Muscle of back (tissue), 13 donors: ENCODE results near the gene FGF9. TPM values are rescaled to one million over a fixed set of nuclear protein-coding genes. Genes with fewer than 3 reads are reported as not detected.

Source experiments
- DNase-seq, 3 donors: peaks; one replicate each; pipeline versions ENCODE4 v3.0.0 to v3.0.0-alpha.2; 2013
- long read RNA-seq, 9 donors: transcript quantifications; one replicate each; lab custom pipeline, GENCODE V29; 2026
- polyA plus RNA-seq, 10 donors: library from polyadenylated mRNA; unstranded; fragments of 120-200 nt; gene quantifications; one replicate each; pipeline ENCODE4 v1.2.1, GENCODE V29; 2013; ENCODE audit not compliant: insufficient read length in 10 of 10

The FGF9 gene
- polyA plus RNA-seq = 10 to 100 TPM in 3 of 10 donors, 1 to 10 TPM in 7; 6.1 to 15.5 (median 8.0) TPM
- long read RNA-seq, donor 1 = 0 reads
- long read RNA-seq, donor 2, full-length matches to known transcripts = 1 of 1 reads
- long read RNA-seq, donor 2, partial matches to known transcripts = 0 of 1 reads
- long read RNA-seq, donor 2, other reads (novel, unspliced or antisense) = 0 of 1 reads
- long read RNA-seq, donor 3 = 0 reads
- long read RNA-seq, donor 4, full-length matches to known transcripts = 2 of 2 reads
- long read RNA-seq, donor 4, partial matches to known transcripts = 0 of 2 reads
- long read RNA-seq, donor 4, other reads (novel, unspliced or antisense) = 0 of 2 reads
- long read RNA-seq, donor 5 = 0 reads
- long read RNA-seq, donor 6, full-length matches to known transcripts = 2 of 2 reads
- long read RNA-seq, donor 6, partial matches to known transcripts = 0 of 2 reads
- long read RNA-seq, donor 6, other reads (novel, unspliced or antisense) = 0 of 2 reads
- long read RNA-seq, donor 7, full-length matches to known transcripts = 1 of 1 reads
- long read RNA-seq, donor 7, partial matches to known transcripts = 0 of 1 reads
- long read RNA-seq, donor 7, other reads (novel, unspliced or antisense) = 0 of 1 reads
- long read RNA-seq, donor 8 = 0 reads
- long read RNA-seq, donor 9 = 0 reads

DNA sequence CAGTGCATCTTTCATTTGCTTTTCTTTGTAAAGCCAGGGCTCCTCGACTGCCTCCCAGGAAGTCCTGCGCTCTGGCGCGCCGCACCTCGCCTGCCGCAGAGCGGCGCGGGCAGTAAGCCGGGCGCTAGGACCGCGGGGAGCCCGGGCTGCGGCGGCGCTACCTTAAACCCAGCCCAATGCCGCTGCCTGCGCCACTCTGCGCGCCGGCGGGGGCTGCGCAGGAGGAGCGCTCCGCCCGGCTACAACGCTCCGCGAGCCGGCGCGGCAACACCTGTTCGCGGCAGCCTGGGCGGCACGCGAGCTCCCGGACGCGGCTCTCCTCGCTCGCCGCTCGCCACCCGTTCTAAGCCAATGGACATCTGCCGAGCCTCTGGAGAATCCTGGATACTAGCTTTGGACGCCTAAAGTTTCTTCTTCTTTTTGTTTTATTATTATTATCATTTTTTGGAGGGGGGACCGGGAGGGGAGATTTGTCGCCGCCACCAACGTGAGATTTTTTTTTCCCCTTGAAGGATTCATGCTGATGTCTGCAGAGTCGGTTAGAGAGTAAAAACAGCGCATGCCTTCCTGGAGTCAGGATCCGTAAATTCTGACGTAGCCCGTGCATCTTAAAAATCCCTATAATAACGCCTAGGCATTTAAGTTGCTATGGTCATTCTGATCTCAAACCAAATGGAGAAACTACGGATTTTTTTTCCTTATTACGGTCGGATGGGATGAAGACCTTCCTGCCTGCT lies at the start of gene FGF9:
Gene FGF9, plus strand, starts transcription at position 191 of the 737 bp plus-strand sequence. CDS start 840 bp downstream, outside the sequence.
- peak; percentile 74 to 91 (median 85) for DNase-seq

DNA sequence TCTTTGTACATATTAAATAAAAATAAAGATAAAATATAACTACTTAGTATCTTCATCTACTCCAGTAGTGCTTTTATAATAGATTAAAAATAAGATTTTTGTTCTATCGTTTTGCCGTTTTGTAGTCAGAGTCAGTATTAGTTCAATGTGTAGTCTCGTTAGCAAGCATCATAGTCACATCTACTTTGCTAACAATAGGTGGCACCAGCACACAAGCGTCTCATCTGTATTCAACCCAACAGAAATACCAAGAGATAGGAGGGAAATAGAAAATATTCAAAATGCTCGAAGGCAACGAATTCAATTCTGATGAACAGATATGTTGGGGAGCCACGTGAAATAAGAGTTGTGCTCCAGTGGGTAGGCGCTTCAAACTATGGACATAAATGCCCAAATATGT lies 45.5 kb upstream of the FGF9 start:
- DNase-seq = peak in 2 of 3 donors; percentile 16 to 33

DNA sequence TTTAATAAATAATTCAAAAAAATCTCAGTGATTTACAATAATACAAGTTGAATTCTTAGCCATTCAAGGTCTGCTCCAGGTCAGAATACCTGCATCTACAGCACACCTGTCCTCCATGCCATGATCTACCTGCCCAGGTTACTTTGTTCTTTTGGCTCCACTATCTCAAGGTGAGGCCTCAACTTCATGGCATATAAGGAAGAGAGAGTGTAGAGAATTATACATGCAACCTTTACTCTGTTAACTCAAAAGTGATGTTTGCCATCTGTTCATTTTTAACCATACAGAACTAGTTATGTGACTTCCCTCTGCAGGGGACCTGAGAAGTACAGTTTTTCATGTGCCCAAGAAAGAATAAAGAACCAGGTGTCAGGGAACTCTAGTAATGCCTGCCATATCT lies 38.7 kb upstream of the FGF9 start:
- no peak for DNase-seq

DNA sequence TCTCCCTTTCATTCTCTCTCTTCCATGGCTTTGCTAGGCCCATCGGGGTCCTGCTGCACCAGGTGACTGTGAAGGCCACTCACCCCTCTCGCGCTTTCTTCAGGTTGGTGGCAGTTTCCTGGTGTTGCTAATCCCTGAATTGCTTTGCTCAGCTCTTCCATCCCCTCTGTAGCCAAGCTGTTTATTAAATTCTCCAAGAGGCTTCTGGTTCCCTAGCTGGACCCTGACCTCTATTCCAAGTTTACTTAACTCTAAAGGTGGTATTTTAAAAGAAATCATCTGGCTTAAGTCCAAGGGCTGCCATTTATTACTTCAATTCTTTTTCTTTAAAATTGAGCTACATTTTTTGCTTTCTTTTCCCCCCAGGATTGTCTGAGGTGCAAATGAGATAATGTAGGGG lies 34.2 kb upstream of the FGF9 start:
- DNase-seq = no peak

DNA sequence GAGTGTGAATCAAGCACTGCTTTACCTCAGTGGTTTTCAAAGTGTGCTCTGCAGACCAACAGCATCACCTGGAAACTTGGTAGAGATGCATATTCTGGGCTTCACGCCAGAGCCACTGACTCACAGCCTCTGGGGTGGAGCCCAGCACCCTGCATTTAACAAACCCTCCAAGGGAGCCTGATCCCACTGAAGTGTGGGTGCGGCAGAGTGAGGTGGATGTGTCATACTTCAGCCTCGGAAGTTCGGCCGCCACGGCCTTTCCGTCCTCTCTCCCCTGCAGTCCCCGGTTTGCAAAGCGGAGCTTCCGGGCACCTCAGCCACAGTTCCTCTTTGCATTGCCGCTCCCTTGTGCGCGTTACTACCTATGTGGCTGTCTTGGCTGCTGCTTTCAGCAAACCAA lies 33.6 kb upstream of the FGF9 start:
- no peak for DNase-seq

DNA sequence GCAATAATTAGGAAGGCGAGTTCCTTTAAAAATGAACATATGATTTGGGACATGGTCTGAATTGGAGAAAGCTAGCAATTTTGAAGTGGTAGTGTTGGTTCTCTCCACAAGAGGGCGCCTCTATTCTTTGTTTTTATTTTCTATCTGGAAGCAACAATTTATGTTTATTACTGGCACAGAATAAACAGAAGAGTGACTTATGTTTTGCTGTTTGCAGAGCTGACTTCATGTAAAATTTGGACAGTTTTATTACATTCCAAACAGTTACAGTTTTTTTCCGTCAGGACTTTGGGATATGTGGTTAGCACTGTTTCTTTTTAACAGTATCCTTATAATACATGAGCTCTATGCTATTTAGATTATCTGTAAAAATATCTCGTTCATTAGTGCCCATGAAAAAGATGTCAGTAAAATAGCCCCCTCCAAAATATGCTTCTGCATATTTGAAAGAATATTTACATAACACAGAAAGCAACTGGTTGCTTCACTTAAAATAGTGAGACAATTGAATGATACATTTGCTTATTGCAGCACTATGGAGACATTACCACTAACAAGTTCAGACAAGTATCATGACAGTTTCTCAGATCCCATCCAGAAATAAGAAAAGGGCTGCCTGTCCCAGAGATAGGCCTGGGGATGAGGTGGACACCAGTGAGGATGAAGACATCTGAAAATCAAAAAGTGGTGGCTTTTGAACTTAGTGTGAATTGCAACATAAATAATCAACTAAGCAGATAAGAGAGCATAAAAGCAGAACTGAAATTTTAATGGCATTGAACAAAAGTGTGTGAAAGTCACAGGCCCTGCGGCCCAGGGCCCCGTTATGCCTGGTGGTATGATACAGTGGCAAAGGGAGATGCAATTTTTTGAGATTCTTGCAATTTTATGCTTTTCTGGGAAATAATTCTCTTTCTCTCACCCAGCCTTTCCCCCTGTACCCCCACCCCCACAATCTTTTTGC lies 32.3 kb upstream of the FGF9 start:
- DNase-seq = peak; percentile 42 to 61 (median 48)

DNA sequence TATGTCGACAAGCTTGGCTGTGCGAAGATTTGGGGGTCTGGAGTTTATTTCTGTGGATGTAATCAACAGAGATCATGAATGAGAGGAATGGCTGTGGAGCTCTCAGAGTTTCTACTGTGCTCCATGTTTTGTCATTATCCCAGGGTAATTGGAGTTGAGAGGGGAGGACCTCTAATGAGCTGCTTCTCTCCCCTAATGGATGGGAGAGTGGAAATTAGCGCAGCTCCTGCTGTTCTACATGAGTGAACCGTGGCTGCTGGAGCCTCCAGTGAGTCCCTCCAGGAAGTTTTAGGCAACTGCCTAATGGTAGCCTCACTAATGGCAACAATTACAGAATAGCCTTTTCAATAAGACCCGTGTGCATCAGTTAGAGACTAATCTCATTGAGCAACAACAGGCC lies 31.3 kb upstream of the FGF9 start:
- DNase-seq = no peak

DNA sequence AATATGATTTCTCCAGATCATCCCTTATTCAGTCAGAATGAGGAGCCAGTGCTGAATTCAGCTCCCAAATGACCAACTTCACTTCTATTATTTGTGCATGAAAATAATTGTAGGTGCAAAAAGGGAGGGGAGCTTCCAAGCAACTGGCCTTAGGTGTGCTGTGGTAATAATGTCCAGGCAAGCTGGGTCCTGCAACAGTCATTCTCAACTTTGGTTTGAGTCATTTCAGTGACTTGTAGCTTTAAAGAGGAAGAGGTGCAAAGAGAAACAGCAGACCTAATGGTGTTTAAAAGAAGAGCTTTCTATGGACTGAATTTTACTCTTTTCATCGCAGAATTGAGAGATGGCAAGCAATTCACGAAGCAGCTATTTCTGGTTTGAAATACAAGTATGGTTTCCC lies 29.2 kb upstream of the FGF9 start:
- DNase-seq = no peak

DNA sequence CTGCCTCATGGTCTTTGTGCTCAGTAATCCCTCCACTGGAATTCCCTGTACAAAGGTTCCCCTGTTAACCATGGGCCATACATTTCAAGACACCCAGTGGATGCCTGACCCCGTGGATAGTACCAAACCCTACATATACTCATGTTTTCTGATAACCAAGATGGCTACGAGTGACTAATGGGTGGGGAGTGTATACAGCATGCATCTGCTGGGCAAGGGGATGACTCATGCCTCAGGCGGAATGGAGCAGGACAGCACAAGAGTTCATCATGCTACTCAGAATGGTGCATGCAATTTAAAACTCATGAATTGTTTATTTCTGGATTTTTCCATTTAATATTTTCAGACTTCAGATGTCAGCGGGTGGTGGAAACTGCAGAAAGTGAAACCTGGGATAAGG lies 13.3 kb upstream of the FGF9 start:
- DNase-seq = no peak

DNA sequence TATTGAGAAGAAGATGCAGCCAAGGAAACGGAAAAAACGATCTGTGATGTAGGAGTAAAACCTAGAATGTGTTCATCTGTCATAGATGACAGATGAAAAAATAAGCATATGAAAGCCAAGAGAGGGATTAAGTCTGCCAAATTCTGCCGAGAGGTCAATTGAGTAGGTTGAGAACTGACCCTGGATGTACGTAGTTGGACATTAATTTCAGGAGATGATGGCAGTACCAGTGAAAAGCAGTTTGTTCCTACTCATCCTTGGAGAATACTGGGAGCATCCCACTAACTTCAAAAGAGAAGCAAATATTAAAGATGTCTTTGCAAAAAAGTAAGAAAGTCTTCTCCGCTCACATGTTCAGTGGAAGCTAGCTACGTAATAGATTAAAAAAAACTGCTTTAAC lies 11.8 kb upstream of the FGF9 start:
- no peak for DNase-seq

DNA sequence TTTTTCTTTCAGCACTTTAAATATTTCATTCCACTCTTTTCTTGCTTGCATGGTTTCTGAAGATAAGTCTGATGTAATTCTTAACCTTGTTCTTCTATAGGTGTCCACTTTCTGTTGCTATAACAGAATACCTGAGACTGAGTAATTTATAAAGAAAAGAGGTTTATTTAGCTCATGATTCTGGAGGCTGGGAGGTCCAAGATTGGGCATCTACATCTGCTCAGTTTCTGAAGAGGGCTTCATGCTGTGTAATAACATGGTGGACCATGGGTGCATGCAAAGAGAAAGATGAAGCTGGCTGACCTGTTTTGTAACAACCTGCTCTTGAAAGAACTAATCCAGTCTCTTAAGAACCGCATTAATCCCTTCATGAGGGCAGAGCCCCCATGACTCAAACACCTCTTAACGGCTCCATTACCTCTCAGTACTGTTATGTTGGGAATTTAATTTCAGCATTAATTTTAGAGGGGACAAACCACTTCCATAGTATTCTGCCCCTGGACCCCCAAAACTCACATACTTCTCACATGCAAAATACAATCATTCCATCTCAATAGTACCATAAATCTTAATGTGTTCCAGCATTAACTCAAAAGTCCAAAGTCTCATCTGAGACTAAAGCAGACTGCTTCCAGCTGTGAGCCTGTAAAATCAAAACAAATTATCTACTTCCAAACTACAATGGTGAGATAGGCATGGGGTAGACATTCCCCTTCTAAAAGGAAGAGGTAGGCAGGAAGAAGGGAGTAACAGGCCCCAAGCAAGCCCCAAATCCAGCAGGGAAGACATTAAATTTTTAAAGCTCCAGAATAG lies 9.6 kb upstream of the FGF9 start:
- no peak for DNase-seq

DNA sequence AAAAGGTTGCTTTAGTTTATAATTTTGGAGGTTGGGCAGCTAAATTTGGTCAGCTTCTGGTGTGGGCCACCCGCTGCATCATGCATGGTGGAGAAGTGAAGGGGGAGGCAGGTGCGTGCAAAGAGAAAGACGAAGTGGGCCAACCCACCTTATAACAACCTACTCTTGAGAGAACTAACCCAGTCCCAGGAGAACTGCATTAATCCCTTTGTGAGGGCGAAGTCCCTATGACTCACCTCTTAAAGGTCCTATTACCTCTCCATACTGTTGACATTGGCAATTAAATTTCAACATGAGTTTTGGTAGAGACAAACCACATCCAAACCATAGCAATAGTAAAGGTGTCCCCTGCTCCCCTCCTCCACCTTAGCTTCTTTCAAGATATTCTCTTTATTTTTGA lies 7.7 kb upstream of the FGF9 start:
- no peak for DNase-seq

DNA sequence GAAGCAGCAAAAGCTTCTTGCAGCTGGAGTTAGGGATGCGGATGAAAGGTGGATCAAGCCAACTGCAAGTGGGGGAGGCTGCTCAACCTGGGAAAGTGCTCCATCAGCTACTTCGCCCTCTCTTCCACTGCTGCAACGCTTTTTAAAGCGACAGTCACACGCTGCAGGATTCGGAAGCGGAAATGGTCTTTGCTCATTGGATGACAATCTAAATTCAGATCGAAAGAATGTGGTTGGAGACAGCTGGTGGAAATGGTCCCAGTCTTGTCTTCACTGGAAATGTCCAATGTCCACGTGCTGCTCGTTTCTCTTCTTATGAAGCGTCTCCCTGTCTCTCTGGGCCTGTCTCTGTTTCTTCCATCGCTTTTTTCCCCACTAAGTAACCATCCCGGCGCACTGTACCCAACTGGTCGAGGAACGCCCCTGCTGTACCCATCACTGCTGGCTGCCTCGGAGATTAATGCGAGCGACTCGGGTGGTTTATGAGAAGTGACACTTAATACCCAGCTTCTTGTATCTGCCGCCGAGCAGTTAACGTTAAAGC lies 2.1 kb upstream of the FGF9 start:
- no peak for DNase-seq

DNA sequence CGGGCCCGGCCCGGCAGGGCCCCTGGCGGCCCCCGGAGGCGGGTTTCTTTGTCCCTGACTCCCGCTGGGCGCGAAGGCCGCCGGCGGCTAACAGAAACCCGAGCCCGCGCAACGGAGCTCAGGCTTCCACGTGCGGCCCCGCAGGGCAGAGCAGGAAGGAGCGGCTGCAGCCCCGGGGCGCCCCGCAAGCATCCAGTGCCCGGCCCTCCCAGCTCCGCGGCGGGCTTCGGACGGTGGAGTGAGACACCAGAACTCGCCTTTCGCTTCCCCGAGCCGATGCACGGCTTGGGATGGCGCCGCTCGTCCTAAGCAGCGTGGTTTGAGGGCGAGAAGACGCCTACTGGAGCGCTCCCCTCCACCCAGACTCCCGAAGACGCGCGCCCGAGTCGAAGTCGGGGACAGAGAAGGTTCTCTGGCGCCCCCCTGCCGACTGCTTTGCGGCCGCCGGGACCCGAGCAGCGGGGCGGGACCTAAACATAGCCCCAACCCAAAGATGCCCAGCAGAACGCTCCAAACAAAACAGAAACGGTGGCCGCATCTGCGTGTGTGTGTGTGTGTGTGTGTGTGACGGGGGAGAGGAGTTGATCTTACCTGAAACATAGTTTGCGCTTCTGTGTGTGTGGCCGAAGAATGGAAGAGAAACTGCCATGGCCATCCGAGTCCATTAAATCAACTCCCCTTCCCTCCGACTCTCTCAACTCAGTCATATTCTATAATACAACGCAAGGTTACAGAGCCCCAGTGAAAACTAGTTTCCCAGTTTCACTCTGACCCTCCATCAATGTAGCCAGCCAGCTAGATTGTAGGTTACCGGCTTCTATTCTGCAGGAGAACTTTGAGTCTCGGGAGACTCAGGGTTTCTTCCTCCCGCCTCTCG lies 629 bp upstream of the FGF9 start:
- peak in 2 of 3 donors; percentile 70 to 90 for DNase-seq

DNA sequence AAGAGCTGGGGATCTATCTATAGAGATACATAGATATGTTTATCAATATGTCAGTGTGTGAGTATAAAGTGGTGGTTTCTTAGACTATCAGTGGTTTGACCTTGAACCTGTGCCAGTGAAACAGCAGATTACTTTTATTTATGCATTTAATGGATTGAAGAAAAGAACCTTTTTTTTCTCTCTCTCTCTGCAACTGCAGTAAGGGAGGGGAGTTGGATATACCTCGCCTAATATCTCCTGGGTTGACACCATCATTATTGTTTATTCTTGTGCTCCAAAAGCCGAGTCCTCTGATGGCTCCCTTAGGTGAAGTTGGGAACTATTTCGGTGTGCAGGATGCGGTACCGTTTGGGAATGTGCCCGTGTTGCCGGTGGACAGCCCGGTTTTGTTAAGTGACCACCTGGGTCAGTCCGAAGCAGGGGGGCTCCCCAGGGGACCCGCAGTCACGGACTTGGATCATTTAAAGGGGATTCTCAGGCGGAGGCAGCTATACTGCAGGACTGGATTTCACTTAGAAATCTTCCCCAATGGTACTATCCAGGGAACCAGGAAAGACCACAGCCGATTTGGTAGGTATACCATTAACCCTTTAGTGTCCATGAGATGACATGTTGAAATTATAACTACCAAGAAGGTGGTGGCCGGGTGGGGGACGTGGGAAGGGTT lies 880 bp downstream of the FGF9 start:
- peak in 1 of 3 donors; percentile 30 for DNase-seq

DNA sequence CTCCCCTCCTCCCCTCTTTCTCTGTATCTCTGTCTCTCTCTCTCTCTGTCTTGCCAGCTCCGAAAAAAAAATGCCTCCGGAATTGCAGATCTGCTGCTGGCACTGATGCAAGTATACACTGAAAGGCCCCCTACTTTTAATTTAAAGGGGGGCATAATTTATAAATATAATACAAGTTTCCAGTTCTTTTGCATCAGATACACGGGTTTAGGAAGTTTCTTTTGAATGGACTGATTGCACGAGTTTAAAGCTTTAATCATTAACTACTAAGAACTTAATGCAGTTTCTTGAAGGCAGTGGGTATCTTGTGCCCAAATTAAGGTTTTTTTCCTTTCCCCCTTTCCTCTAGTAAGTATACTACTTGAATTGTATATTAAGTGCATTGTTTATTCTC lies 1.4 kb downstream of the FGF9 start:
- DNase-seq = no peak

DNA sequence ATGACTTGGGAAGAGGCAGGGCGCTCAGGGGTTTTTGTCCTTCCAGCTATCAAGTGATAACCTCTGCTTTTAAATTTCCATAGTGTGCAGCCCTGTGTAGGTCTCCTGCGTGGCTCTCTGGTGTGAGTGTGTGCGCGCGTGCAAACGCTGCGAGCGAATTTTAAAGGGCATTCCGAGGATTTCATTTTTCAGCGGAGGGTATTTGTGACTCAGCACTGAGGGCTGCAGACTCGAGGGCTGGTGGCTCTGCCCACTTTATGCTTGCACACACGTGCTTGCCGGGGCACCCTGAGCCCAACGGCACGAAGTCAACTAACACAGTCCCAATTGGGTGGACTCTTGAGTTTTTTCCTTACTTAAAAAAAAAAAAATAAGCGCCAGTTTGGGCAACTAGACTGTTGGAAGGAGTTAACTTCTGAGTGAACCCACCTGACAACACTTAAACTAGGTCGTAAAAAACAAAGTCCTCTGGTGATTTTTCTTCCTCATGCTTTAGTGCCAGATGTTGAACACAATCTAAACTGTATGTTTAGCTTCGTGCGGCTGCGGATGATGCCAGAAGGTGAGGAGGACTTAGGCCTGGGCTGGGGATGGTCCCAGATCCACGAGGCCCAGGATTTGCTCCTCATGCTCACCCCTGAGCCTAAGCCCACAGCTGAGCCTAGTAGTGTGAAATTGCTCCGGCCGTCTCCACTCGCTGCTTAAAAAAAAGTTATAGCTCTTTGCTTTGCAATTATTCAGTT lies 2.1 kb downstream of the FGF9 start:
- peak in 1 of 3 donors; percentile 30 for DNase-seq

DNA sequence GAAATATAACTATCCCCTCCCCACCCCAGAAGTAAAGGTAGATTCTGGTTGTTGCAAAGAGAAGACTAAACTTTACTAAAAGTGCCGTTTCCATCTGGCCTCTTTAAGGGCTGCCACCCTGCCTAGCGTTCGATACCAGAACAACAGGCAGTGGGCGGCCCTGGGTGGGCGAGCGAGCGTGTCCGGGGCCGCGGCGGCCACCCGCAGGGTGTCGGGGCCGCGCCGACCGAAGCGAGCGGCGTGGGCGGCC lies 2.6 kb downstream of the FGF9 start:
- DNase-seq = no peak
